Ishikawa (cell line): ENCODE data around the gene IL17REL.

Experiments
- CEBPB ChIP-seq: IDR thresholded peaks from 2 replicates; pipeline ENCODE4 v1.6.1; 2012
- CREB1 ChIP-seq: IDR thresholded peaks from 2 replicates; pipeline ENCODE4 v1.6.1; 2012; ENCODE audit warnings: low read depth
- EGR1 ChIP-seq: IDR thresholded peaks from 2 replicates; pipeline ENCODE4 v1.6.1; 2012
- EP300 ChIP-seq: IDR thresholded peaks from 2 replicates; pipeline ENCODE4 v1.6.1; 2012; ENCODE audit warnings: borderline replicate concordance
- FOXM1 ChIP-seq: IDR thresholded peaks from 2 replicates; pipeline ENCODE4 v1.6.1; 2012; ENCODE audit warnings: low read depth, borderline replicate concordance
- MAX ChIP-seq: IDR thresholded peaks from 2 replicates; pipeline ENCODE4 v1.6.1; 2012
- NFIC ChIP-seq: IDR thresholded peaks from 2 replicates; pipeline ENCODE4 v1.6.1; 2012
- RAD21 ChIP-seq: IDR thresholded peaks from 2 replicates; pipeline ENCODE4 v1.6.1; 2012; ENCODE audit warnings: low read depth
- REST ChIP-seq: IDR thresholded peaks from 2 replicates; pipeline ENCODE4 v1.6.1; 2012; ENCODE audit warnings: low read depth, mild to moderate bottlenecking
- TAF1 ChIP-seq: IDR thresholded peaks from 2 replicates; pipeline ENCODE4 v1.6.1; 2012; ENCODE audit warnings: low read depth, mild to moderate bottlenecking
- TCF12 ChIP-seq: IDR thresholded peaks from 2 replicates; pipeline ENCODE4 v1.6.1; 2012; ENCODE audit warnings: low read depth
- TEAD4 ChIP-seq: IDR thresholded peaks from 2 replicates; pipeline ENCODE4 v1.6.1; 2012
- USF1 ChIP-seq: IDR thresholded peaks from 2 replicates; pipeline ENCODE4 v1.6.1; 2012
- YY1 ChIP-seq: IDR thresholded peaks from 2 replicates; pipeline ENCODE4 v1.6.1; 2012; ENCODE audit warnings: low read depth
- ZBTB7A ChIP-seq: IDR thresholded peaks from 2 replicates; pipeline ENCODE4 v1.6.1; 2012; ENCODE audit warnings: low read depth

IL17REL gene

GRCh38 chr22:49991907-49992533 is 20.5 kb downstream of the IL17REL start:
- no peak for TF ChIP-seq YY1
- no peak for TF ChIP-seq FOXM1
- no peak for TF ChIP-seq ZBTB7A
- no peak for TF ChIP-seq RAD21
- no peak for TF ChIP-seq REST
- no peak for TF ChIP-seq TCF12
- TF ChIP-seq EGR1, result no peak
- no peak for TF ChIP-seq TAF1
- TF ChIP-seq NFIC, result no peak
- no peak for TF ChIP-seq CREB1
- no peak for TF ChIP-seq USF1
- no peak for TF ChIP-seq EP300
- TF ChIP-seq MAX, result no peak
- no peak for TF ChIP-seq TEAD4
- no peak for TF ChIP-seq CEBPB

- no peak for TF ChIP-seq EGR1
- no peak for TF ChIP-seq YY1
- no peak for TF ChIP-seq TAF1
- no peak for TF ChIP-seq REST
Observed at GRCh38 chr22:49991167-49991566, 21.4 kb downstream of the IL17REL start.

- no peak for TF ChIP-seq USF1
Observed at GRCh38 chr22:49986325-49986724, 26.2 kb downstream of the IL17REL start.

GRCh38 chr22:49983148-49984042 is 29.2 kb downstream of the IL17REL start:
- TF ChIP-seq CREB1, result no peak
- no peak for TF ChIP-seq REST
- TF ChIP-seq YY1, result no peak
- TF ChIP-seq USF1, result no peak
- TF ChIP-seq ZBTB7A, result no peak
- no peak for TF ChIP-seq MAX
- 0 out of 2 replicates have a peak, but pooled peaks have one; percentile 44 for TF ChIP-seq EGR1
- no peak for TF ChIP-seq CEBPB
